Ishikawa (cell line): ENCODE measurements around the gene RCL1.

Experiments used
- CEBPB ChIP-seq: IDR thresholded peaks from 2 replicates; pipeline ENCODE4 v1.6.1; 2012
- CREB1 ChIP-seq: IDR thresholded peaks from 2 replicates; pipeline ENCODE4 v1.6.1; 2012; ENCODE audit warnings: low read depth
- EGR1 ChIP-seq: IDR thresholded peaks from 2 replicates; pipeline ENCODE4 v1.6.1; 2012
- EP300 ChIP-seq: IDR thresholded peaks from 2 replicates; pipeline ENCODE4 v1.6.1; 2012; ENCODE audit warnings: borderline replicate concordance
- FOXM1 ChIP-seq: IDR thresholded peaks from 2 replicates; pipeline ENCODE4 v1.6.1; 2012; ENCODE audit warnings: low read depth, borderline replicate concordance
- NFIC ChIP-seq: IDR thresholded peaks from 2 replicates; pipeline ENCODE4 v1.6.1; 2012
- RAD21 ChIP-seq: IDR thresholded peaks from 2 replicates; pipeline ENCODE4 v1.6.1; 2012; ENCODE audit warnings: low read depth
- REST ChIP-seq: IDR thresholded peaks from 2 replicates; pipeline ENCODE4 v1.6.1; 2012; ENCODE audit warnings: low read depth, mild to moderate bottlenecking
- TAF1 ChIP-seq: IDR thresholded peaks from 2 replicates; pipeline ENCODE4 v1.6.1; 2012; ENCODE audit warnings: low read depth, mild to moderate bottlenecking
- TCF12 ChIP-seq: IDR thresholded peaks from 2 replicates; pipeline ENCODE4 v1.6.1; 2012; ENCODE audit warnings: low read depth
- TEAD4 ChIP-seq: IDR thresholded peaks from 2 replicates; pipeline ENCODE4 v1.6.1; 2012
- USF1 ChIP-seq: IDR thresholded peaks from 2 replicates; pipeline ENCODE4 v1.6.1; 2012
- YY1 ChIP-seq: IDR thresholded peaks from 2 replicates; pipeline ENCODE4 v1.6.1; 2012; ENCODE audit warnings: low read depth
- ZBTB7A ChIP-seq: IDR thresholded peaks from 2 replicates; pipeline ENCODE4 v1.6.1; 2012; ENCODE audit warnings: low read depth
- TF ChIP-seq, protein P1 (sequence below): IDR thresholded peaks from 2 replicates; pipeline ENCODE4 v1.6.1; 2012

Gene RCL1

DNA sequence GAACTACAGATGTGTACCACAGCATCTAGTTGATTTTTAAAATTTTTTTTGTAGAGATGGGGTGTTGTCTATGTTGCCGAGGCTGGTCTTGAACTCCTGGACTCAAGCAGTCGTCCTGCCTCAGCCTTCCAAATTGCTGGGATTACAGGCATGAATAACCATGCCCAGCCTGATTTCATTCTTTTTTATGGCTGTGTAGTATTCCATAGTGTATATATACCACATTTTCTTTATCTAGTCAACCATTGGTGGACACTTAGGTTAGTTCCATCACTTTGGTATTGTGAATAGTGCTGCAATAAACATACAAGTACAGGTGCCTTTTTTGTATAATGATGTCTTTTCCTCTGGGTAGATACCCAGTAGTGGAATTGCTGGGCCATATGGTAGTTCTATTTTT lies 3.8 kb downstream of the RCL1 start:
- TF ChIP-seq TEAD4 = no peak
- no peak for TF ChIP-seq EGR1
- no peak for TF ChIP-seq CEBPB
- TF ChIP-seq USF1 = no peak
- TF ChIP-seq ZBTB7A = no peak
- TF ChIP-seq TAF1 = no peak

DNA sequence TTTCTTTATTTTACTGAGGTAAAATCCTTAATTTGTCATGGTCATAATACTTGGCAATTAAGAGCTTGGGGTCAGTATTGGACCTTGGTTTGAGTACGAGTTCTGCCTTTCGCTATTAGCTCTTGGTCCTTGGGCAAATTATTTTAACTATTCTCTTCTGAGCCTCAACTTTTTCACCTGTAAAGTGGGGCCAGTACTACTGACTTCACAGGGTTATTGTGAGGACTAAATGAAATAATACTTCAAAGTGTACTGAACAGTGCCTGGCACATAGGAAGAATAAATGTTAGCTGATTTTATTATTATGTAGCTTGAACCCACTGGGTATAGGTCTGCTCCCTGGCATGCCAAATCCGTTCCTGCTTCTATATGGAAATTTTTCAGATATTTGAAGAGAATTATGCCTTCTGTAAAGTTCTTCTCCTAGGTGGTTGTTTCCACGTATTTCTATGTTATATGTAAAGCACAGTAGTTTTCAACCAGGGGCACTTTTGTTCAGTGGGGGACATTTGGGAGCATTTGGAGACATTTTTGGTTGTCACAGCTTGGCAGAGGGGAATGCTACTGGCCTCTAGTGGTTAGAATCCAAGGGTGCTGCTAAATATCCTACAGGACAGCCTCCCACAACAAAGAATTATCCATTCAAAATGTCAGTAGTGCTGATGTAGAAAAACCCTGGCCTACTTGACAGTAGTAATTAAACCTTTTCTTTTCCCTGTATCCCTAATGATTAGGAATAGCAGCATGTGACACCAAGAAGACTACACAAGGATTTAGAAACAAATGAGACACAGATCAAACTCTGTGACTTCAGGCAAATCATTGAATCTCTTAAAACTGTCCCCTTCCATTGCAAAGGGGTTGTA lies 4.5 kb downstream of the RCL1 start:
- TF ChIP-seq CEBPB = no peak
- peak; percentile 59 for TF ChIP-seq RAD21
- TF ChIP-seq NFIC = no peak
- peak; percentile 74 for TF ChIP-seq TEAD4

DNA sequence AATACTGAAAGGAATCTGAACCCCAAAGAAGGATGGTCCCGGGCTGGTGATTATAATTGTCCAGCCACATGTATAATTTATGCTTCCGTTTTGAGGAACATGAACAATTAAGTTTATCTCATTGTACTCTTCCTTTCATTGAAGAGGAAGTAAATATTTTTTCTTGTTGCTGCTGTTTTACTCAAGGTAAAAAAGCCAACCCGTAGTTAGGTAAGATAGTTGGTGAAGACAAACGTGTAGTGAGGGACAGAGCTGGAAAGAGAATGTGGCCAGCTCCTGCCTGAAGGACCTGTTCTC lies 5.1 kb downstream of the RCL1 start:
- TF ChIP-seq YY1 (no peak), NFIC (no peak), ZBTB7A (no peak), FOXM1 (no peak), USF1 (no peak), TAF1 (no peak), EP300 (no peak), RAD21 (no peak), TCF12 (no peak), TEAD4 (no peak), EGR1 (no peak), CREB1 (no peak), REST (no peak), CEBPB (no peak)
- TF ChIP-seq, protein P1, sequence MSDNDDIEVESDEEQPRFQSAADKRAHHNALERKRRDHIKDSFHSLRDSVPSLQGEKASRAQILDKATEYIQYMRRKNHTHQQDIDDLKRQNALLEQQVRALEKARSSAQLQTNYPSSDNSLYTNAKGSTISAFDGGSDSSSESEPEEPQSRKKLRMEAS = no peak

DNA sequence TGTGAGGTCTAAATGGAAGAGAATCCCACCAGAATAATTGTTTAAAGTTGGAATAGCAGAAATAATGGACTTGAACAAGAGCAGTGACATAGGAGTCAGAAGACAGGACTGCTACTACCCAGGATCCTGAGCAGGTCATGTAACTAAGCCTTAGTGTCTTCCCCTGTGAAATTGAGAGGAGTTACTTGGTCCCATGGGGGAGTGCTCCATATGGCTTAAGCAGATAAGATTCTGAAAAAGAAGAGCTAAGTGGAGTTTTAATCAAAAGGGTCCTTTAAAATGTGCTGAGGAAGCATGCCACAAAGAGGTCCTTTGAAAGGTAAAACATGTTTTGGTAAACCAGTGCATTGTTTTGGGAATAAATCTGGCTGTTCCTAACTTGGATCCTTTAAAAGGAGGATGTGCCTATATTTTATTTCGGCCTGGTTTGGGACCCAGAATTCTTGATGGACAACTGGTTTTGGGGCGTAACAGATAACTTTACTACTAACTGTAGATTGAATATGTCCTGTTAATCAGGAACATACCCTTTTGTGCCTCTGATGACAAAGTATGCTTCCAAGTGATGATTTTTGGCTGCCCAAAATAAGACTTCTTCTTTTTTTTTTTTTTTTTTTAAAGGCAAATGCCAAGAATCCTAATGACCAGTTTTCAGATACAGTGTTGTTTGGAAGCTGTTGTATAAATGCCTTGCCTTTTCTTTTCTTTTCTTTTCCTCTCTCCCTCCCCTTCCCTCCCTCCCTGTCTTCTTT lies 5.7 kb downstream of the RCL1 start:
- TF ChIP-seq, protein P1 = no peak
- TF ChIP-seq TEAD4 = no peak
- TF ChIP-seq ZBTB7A = no peak
- TF ChIP-seq TCF12 = no peak
- no peak for TF ChIP-seq FOXM1
- no peak for TF ChIP-seq CREB1
- no peak for TF ChIP-seq NFIC
- TF ChIP-seq TAF1 = no peak
- no peak for TF ChIP-seq RAD21
- TF ChIP-seq USF1 = no peak
- TF ChIP-seq REST = no peak
- no peak for TF ChIP-seq EGR1
- TF ChIP-seq YY1 = no peak
- TF ChIP-seq EP300 = no peak
- TF ChIP-seq CEBPB = no peak

DNA sequence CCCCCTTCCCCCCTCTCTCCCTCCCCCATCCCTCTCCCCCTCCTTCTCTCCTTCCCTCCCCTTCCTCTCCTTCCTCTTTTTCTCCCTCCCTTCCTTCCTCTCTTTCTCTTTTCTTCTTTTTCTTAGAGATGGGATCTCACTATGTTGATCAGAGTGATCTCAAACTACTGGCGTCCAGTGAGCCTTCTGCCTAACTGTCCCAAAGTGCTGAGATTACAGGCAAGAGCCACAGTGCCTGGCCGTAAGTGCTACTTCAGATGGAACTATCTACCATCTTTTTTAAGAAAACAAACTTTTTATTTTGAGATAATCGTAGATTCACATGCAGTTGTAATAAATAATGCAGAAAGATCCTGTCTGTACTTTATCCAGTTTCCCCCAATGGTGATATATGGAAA lies 6.3 kb downstream of the RCL1 start:
- TF ChIP-seq FOXM1 (no peak), EGR1 (no peak), CEBPB (no peak), NFIC (no peak), ZBTB7A (no peak), CREB1 (no peak), REST (no peak), TAF1 (no peak), RAD21 (no peak), TEAD4 (no peak), YY1 (no peak), USF1 (no peak)
- TF ChIP-seq, protein P1 = no peak
